ENCODE data around the gene BNIP1.

The BNIP1 gene

GRCh38 chr5:173211284-173211683, 67.0 kb downstream of the BNIP1 start:
- no peak for DNase-seq (ENCODE audit: low read depth in 2 of 2)

- no peak for DNase-seq (ENCODE audit: low read depth in 2 of 2)
These were observed 69.1 kb downstream of the BNIP1 start for GRCh38 chr5:173213236-173213933.
